Central memory CD8-positive, alpha-beta T cell (primary cell): ENCODE results near the gene BMP3.

Experiments
- ATAC-seq: fragments of 150-1000 bp; cut with Tn5 transposase; replicated peaks from 2 replicates; pipeline ENCODE4 v1.10.0; 2022; ENCODE audit warnings: mild to moderate bottlenecking, moderate FRiP score, moderate number of reproducible peaks; ENCODE audit not compliant: poor library complexity, severe bottlenecking; ENCODE audit errors: extremely low read depth
- DNase-seq, 2 donors: peaks; one replicate each; pipeline ENCODE4 v3.0.0; 2021; ENCODE audit warnings: low spot score in 2 of 2
- H3K27ac Mint-ChIP-seq: one replicate; pipeline ENCODE4 v1.8.0; 2022; ENCODE audit warnings: low read depth, mild to moderate bottlenecking, moderate library complexity, mixed read lengths
- H3K27me3 Mint-ChIP-seq: one replicate; pipeline ENCODE4 v1.8.0; 2022; ENCODE audit warnings: mixed read lengths
- H3K36me3 Mint-ChIP-seq: one replicate; pipeline ENCODE4 v1.8.0; 2022; ENCODE audit warnings: mild to moderate bottlenecking, moderate library complexity, mixed read lengths; ENCODE audit not compliant: insufficient read depth
- H3K4me1 Mint-ChIP-seq: one replicate; pipeline ENCODE4 v1.8.0; 2022; ENCODE audit warnings: mixed read lengths
- H3K4me3 Mint-ChIP-seq: one replicate; pipeline ENCODE4 v1.8.0; 2022; ENCODE audit warnings: mild to moderate bottlenecking, moderate library complexity, mixed read lengths
- H3K9me3 Mint-ChIP-seq: one replicate; pipeline ENCODE4 v1.8.0; 2022; ENCODE audit warnings: mixed read lengths

Gene BMP3

DNA sequence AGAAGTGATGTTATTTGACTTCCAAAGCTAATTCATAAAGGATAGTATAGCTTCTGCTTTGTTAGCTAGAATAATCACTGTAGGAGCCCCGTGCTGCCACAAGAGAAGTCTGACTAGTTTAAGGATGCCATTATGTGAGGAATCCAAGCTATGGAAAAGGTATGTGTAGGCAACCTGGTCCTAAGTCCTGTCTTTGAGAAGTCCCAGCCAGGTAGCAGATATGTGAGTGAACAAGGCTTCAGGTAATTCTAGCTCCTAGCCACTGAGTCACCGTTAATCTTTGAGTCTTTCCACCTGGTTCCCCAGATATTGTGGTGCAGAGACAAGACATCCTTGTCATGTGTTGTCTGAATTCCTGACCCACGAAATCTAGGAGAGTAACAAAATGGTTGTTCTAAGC, 55.5 kb downstream of the BMP3 start:
- Mint-ChIP-seq H3K4me1 (no peaks in the 10 kb centered on the region), H3K27ac (no peak overlapping the region), H3K27me3 (peaks cover 1% of the 10 kb centered on the region), H3K4me3 (no peak overlapping the region), H3K36me3 (peaks cover 2% of the 10 kb centered on the region), H3K9me3 (no peaks in the 10 kb centered on the region)
- DNase-seq (no peak), ATAC-seq (no peak)

DNA sequence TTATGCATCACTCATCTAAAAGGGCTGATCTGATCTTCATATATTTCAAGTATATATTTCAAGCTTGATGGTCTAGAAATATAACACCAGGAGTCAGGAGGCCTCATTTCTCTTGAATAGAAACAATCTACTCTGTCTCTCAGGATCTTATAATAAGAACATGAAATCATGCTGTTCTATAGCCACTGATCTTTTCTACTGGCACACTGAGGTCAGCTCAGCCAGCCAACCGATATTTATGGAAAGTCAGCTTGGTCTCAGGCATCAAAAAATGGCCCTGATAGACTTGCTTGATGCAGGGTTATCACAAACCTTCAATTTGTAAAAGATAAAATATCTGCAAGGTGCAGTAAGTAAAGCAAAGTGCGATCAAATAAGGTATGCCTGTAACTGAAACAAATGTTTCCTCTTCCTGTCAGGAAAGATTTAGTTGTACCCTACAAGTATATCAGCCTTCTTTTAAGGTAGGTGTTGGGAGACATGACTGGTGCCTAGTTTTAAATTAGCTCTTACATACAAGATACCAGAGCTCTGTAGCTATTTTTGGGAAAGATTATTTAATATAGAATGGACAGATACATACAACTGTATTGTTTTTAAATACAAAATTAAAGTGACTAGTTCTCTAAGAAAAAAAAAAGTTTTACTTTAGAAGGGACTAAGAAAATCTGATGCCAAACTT, 63.4 kb downstream of the BMP3 start:
- DNase-seq (no peak), ATAC-seq (no peak)
- Mint-ChIP-seq H3K9me3 (no peaks in the 10 kb centered on the region), H3K27ac (no peak overlapping the region), H3K36me3 (peaks cover 4% of the 10 kb centered on the region), H3K4me1 (no peaks in the 10 kb centered on the region), H3K27me3 (no peaks in the 10 kb centered on the region), H3K4me3 (no peak overlapping the region)

DNA sequence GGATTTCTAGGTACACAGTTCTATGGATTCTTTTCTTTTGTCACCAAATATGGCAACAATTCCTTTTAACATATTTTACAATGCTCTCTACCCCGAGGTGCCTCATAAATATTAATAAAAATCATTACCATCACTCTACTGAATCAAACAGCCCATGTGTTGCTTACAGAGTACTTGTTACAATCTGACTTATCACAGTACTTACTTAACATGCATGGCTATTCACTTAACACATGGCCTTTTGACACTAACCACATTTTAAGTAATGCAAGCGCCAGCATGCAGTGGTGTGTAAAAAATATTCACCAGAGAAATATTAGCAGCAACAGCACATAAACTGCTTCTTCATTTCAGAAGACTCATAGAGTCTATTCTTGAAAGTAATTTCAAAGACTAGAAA, 64.9 kb downstream of the BMP3 start:
- ATAC-seq, result no peak
- Mint-ChIP-seq H3K27ac (no peak overlapping the region), H3K4me1 (no peaks in the 10 kb centered on the region), H3K9me3 (no peaks in the 10 kb centered on the region), H3K27me3 (no peaks in the 10 kb centered on the region), H3K4me3 (no peak overlapping the region), H3K36me3 (peaks cover 2% of the 10 kb centered on the region)
- no peak for DNase-seq

DNA sequence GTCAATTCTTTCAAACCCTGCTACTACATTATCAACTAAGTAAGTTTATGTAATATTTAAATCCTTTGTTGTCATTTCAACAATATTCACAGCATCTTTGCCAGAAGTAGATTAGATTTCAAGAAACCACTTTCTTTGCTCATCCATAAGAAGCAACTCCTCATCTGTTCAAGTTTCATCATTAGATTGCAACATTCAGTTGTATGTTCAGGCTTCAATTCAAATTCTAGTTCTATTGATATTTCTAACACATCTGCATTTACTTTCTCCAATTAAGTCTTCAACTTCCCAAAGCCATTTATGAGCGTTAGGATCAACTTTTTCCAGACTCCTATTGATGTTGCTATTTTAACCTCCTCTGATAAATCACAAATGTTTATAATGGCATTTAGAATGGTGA, 66.1 kb downstream of the BMP3 start:
- Mint-ChIP-seq H3K4me1 (no peaks in the 10 kb centered on the region), H3K36me3 (peaks cover 1% of the 10 kb centered on the region), H3K27me3 (no peaks in the 10 kb centered on the region), H3K27ac (no peak overlapping the region), H3K9me3 (no peaks in the 10 kb centered on the region), H3K4me3 (no peak overlapping the region)
- DNase-seq (no peak), ATAC-seq (no peak)

DNA sequence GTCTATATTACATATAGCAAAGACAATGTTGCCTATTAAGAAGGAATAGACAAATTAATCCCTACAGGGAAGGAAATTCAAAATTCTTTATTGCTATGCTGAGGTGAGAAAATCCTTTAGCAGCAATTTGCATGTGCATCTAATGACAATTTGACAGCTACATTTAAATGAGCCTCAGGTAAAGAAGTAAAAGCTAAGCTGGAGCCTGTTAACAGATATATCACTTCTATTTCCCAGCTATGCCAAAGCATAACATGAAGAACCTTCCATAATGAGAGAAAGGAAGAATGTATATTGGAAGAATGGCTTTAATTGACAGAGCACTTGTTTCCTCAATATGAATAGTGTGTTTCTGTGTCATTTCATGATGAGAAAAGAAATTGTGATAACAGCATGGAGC, 71.6 kb downstream of the BMP3 start:
- Mint-ChIP-seq H3K4me1 (no peaks in the 10 kb centered on the region), H3K36me3 (peaks cover 4% of the 10 kb centered on the region), H3K4me3 (no peak overlapping the region), H3K9me3 (no peaks in the 10 kb centered on the region), H3K27ac (no peak overlapping the region), H3K27me3 (no peaks in the 10 kb centered on the region)
- DNase-seq, result no peak
- no peak for ATAC-seq

DNA sequence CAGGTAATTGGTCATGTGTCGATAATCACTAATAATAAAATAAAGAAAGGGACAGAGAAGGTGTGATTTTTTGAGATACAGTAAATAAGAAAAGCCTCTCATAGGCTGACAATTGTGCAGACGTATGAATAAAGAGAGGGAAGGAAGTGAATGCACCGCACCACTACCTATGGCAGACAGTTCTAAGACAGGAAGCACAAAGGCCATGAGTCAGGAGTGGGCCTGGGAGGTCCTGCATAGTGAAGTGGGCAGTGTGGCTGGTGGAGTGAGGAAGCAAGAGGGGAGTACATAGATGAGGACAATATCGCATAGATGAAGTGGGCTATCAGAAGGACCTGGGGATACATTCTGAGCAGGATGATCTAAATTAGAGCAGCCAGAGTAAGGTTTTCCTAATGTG, 75.6 kb downstream of the BMP3 start:
- ATAC-seq, result no peak
- no peaks in the 10 kb centered on the region for H3K9me3 Mint-ChIP-seq

More for the DNA sequence above, 75.6 kb downstream of the BMP3 start:
- H3K4me1 Mint-ChIP-seq, result no peaks in the 10 kb centered on the region
- H3K4me3 Mint-ChIP-seq, result no peak overlapping the region
- H3K36me3 Mint-ChIP-seq, result peaks cover 4% of the 10 kb centered on the region
- no peak for DNase-seq
- H3K27ac Mint-ChIP-seq, result no peak overlapping the region
- H3K27me3 Mint-ChIP-seq, result no peaks in the 10 kb centered on the region
